NK-92 treated with Interleukin-12 subunit alpha and Interleukin-12 subunit beta, amount 100 ng/mL, for 24 hours (cell line): Measurements from ENCODE around the gene PPCS.

Source experiments
- DNase-seq: peaks from one replicate; lab custom pipeline; 2025; lab: John Stamatoyannopoulos, UW

Gene PPCS

GRCh38 chr1:42456010-42456753 is at the start of gene PPCS, which contains the start of gene ZMYND12:
Gene PPCS (plus strand): TSS chr1:42456543. CDS start chr1:42456566, 23 bp downstream.
Gene ZMYND12 (minus strand): TSS chr1:42456022. CDS start chr1:42455997, 25 bp downstream.
- DNase-seq: peak; percentile 81

- no peak for DNase-seq
These were observed 41.5 kb upstream of the PPCS start for GRCh38 chr1:42414551-42415496.

- DNase-seq: no peak
These were observed 39.2 kb upstream of the PPCS start for GRCh38 chr1:42417166-42417565.

- no peak for DNase-seq
These were observed 37.8 kb upstream of the PPCS start for GRCh38 chr1:42418516-42418915.

GRCh38 chr1:42419126-42419821 is 37.1 kb upstream of the PPCS start:
- DNase-seq: no peak

- DNase-seq: no peak
These were observed 36.2 kb upstream of the PPCS start for GRCh38 chr1:42420121-42420520.

GRCh38 chr1:42420911-42421585 is 35.3 kb upstream of the PPCS start:
- DNase-seq: no peak

- DNase-seq: no peak
These were observed 33.6 kb upstream of the PPCS start for GRCh38 chr1:42422737-42423136.

GRCh38 chr1:42423681-42424080 is 32.7 kb upstream of the PPCS start:
- DNase-seq: no peak

- DNase-seq: no peak
These were observed 32.1 kb upstream of the PPCS start for GRCh38 chr1:42424201-42424600.

GRCh38 chr1:42427240-42427639 is 29.1 kb upstream of the PPCS start:
- DNase-seq: no peak

- no peak for DNase-seq
These were observed 26.7 kb upstream of the PPCS start for GRCh38 chr1:42429603-42430002.

- no peak for DNase-seq
These were observed 25.8 kb upstream of the PPCS start for GRCh38 chr1:42430286-42431135.

GRCh38 chr1:42431514-42431913 is 24.8 kb upstream of the PPCS start:
- no peak for DNase-seq

GRCh38 chr1:42432714-42433113 is 23.6 kb upstream of the PPCS start:
- no peak for DNase-seq

- no peak for DNase-seq
These were observed 23.0 kb upstream of the PPCS start for GRCh38 chr1:42433369-42433768.

GRCh38 chr1:42434340-42434739 is 22.0 kb upstream of the PPCS start:
- DNase-seq: no peak

- no peak for DNase-seq
These were observed 16.4 kb upstream of the PPCS start for GRCh38 chr1:42439940-42440339.

GRCh38 chr1:42442662-42443061 is 13.7 kb upstream of the PPCS start:
- DNase-seq: no peak

- no peak for DNase-seq
These were observed 7.1 kb upstream of the PPCS start for GRCh38 chr1:42449256-42449655.

- DNase-seq: no peak
These were observed 6.3 kb upstream of the PPCS start for GRCh38 chr1:42450061-42450460.
